Measurements from ENCODE around the gene JPH3.

Gene JPH3

DNA sequence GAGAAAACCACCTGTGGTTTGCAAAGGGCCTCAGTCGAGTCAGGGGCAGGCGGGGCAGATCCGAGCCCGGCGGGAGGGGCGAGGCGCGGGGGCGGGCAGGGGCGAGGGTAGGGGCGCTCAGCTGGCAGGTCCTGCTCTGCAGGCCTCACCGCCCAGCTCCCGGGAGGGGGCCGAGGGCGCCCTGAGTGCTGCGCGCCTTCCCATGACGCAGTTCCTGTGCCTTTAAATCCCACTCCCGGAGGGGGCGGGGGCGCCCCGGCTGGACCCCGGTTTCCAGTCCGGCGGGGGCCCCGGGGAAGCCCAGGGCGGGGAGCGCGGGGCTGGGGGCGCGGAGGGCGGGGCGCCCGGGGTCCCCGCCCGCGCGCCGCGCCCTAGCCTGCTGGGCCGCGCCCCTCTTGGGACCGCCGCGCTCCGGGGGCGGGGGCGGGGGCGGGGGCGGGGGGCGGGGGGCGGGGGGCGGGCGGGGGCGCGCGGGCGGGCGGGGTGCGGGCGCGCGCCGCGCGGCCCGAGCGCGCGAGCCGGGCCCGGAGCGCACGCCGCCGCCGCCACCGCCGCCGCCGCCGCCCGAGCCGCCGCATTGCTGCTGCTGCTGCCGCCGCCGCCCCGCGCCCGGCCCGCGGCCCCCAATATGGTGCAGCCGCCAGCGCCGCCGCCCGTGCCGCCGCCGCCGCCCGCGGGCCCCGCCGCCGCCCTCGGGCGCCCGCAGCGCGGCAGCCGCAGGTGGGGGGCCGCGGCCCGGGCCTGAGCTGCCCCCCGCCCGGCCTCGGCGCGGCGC is at the start of gene JPH3:
JPH3 (plus strand) TSS at position 508 of the 775 bp plus-strand sequence. CDS start 639 bp downstream, outside the sequence.
- no peak for DNase-seq (ENCODE audit: low read depth in 4 of 4, low spot score in 1 of 4)

DNA sequence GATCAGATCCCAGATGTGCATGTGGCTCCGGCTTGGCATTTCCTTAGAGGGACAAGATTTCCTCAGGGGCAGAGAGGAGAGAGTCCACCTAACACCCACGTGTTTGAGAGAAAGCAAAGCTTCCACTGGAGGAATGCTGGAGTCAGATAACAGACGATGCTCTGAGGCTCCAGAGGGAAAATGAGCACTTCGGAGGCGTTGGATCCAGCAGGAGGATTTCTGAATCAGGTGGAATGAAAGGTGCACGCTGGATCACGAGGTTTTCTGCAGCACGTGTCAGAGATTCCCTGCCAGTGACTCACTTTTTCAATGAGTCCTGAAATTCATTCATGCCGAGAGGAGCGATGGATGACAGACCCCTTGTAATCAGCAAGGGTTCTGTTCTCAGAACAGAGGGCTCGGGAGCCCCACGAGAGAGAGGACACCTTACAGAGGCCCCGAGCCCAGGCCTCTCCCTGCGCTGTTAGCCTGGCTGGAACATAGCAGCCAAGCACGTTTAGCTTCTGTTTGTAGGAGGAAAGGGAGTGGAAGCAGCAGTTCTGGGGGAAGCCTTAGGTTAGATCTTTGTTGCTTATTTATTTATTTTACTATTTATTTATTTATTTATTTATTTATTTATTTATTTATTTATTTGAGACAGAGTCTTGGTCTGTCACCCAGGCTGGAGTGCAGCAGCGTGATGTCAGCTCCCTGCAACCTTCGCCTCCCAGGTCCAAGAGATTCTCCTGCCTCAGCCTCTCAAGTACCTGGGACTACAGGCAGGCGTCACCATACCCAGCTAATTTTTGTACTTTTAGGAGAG is 49.3 kb upstream of the JPH3 start:
- no peak for DNase-seq (ENCODE audit: low read depth in 4 of 4, low spot score in 1 of 4)

DNA sequence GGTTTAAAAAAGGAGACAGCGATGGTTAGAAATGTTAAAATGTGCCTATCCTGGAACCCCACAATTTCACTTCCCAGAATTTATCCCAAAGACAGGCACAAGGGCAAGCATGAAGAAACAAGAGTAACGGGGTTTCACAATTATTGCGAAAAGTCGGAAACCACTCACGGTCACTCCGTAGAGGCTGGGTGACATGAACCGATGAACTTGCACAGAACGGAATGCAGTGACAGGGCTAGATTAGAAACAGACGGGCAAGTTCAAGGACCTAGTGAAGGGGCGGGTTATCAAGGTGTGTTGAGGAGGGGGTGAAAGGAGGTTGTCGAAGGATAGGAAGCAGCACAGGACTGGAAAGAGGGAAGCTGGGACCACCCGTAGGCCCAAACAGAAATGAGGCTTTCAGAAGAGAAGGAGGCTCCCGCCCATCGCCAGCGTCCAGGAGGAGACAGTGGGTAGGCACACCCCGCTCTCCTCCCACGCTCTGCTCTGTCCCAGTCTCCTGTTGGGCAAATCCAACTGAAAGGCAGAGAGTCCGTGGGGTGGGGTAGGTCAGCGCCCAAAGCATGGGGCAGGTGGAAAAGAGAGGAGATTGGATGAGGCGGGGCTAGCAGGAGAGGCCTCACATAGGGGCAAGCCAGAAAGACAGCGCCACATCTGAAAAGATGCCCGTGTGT is 47.4 kb upstream of the JPH3 start:
- no peak for DNase-seq (ENCODE audit: low read depth in 4 of 4, low spot score in 1 of 4)

DNA sequence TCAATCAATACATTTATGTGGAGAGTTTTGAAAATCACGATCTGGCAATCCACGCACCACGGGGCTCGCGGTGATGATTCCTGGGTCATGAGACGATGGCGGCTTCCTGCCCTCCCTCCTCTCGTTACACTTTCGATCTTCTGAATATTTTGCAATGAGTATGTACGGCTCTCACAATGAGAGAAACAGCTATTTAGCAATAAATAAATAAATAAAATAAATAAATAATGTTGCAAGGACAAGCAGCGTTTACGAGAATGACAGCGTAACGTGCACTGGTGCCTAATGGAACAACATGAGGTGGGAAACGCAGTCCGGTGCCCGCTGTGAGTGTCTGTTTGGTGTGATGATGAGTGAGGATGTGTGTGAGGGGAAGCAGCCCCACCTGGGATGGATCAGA is 46.7 kb upstream of the JPH3 start:
- DNase-seq (ENCODE audit: low read depth in 4 of 4, low spot score in 1 of 4): no peak

DNA sequence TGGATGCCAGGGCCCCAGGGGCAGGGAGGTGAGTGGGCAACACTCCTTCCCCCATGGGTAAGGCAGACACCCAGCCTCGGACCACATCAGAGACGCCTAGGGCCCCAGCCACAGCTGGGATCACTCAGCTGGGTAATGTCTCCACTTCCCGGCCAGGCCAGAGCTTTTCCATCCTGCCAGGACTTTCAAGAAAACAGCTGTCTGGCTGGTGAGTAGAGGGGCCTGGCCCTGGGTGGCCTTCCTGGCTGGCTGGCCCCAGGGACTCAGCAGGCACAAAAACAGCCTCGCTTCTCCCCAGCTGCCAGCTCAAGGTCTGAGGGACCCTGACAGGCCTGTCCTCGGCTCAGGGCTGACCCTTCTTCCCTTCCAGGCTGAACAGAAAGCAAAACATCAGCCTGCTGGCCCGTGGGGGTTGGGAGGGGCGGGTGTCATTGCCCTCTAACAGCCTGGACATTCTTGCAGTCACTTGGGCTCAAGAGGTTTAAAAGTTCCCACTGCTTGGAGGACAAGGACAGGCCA is 45.3 kb upstream of the JPH3 start:
- DNase-seq (ENCODE audit: low read depth in 4 of 4, low spot score in 1 of 4): no peak

DNA sequence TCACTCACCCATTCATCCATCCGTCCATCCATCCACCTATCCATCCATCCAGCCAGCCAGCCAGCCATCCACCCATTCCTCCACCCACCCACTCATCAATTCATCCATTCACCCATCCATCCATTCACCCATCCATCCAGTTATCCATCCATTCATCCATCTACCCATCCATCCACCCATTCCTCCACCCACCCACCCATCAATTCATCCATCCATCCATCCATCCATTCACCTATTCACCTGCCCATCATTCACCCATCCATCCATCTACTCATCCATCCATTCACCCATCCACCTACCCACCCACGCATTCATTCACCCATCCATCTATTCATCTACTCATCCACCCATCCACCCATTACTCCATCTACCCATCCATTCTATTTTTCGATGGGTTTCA is 43.6 kb upstream of the JPH3 start:
- DNase-seq (ENCODE audit: low read depth in 4 of 4, low spot score in 1 of 4): no peak

DNA sequence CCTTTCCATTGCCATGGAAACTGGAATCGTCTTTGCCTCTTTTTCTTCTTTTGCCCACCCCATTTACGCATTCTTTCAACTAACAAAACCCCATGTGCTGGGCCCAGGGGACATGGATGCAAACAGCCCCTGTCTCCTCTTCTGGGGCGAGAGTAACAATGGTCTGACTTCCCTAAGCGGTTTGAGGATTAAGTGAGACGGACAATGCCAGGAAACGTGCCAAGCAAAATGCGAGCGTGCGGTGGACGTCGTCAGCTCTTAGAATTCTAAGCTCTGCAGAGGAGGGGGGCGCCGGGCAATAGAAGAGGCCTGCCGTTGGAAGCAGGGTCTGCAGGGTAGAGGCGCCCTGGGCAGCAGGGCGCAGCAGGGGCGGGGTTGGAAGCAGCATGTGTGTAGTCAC is 42.4 kb upstream of the JPH3 start:
- DNase-seq (ENCODE audit: low read depth in 4 of 4, low spot score in 1 of 4): no peak

DNA sequence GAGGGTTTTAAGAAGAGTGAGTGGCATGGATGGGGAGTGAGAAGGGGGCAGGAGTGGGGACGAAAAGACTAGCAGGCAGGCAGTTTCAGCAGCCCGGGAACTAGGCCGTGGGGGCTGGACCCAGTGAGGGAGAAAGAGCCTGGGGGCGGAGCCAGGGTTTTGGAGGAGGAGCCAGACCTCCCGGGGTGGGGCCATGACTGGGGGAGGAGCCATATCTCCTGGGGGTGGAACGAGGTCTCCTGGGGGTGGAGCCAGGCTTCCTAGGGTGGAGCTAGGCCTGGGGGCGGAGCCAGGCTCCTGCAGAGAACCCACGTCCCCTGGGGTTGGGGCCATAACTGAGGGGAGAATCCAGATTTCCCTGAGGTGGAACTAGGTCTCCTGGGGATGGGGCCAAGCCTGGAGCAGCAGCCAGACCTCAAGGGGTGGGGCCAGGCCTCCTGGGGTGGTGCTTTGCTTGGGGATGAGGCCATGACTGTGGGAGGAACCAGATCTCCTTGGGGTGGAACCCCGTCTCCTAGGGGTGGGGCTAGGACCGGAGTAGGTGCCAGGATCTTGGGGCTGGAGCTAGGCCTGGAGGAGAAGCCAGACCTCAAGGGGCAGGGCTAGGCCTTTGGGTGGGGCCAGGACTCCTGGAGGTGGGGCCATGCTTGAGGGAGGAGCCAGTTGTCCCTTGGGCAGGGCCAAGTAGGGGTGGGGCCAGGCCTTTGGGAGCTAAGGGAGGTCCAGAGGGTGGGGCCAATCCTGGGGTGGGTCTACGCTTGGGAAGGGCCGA is 41.7 kb upstream of the JPH3 start:
- DNase-seq (ENCODE audit: low read depth in 4 of 4, low spot score in 1 of 4): peak in 1 of 4 experiments; percentile 11

DNA sequence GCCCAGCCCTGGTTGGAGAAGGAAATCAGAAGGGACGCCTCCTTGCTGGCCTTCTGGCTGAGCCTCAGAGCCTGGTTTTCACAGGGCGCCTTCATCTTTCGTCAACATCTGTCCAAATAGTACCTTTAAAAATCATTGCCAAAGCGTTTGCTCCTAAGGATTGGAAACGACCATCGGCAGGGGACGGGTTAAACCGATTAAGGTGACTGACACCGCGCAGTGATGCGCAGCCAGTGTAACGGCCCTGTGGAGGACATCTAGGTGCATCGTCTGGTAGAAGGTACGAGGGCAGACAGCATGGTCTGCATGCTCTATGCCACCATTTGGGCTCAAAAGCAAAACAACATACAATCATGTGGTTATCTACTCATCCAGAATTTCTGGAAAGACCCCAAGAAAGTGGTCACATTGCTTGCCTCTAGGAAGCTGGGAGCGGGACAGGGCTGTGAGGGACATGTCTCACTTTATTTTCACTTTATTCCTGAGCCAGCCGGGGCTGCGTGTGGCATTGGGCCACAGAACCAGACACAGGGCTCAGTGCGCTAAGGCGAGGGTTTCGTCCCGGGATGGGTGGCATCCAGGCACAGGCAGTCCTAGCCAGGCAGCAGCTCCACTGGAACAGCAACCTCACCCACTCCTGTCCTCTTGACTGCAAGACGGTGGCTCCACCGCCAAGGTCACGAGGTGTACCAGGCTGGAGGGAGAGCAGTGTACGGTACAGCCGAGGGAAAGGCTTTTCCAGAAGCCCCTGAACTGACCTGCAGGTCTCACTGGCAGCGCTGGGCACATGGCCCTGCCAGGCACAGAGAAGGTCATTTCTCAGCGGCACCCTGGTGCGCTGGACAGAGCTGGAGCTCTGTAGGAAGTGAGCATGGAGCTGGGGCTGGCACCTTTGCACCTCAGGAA is 40.9 kb upstream of the JPH3 start:
- no peak for DNase-seq (ENCODE audit: low read depth in 4 of 4, low spot score in 1 of 4)

DNA sequence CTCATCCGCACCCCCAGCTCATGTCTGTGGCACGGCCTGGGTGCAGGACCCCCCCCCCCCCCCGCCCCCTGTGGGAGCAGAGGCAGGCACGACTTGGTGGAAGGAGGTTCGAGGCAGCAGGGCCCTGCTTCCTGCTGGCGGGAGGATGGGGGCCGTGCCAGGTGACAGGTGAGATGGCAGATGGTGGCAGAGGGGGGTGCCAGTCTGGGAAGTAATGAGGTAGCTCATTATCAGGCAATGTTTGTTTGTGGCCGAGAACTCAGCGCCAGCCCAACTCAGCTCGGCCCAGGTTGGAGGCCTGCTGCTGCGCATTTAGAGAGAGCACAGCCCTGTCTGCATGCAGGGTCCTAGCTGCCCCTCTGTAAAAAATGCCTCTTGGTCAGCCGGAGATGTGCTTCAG is 40.1 kb upstream of the JPH3 start:
- DNase-seq (ENCODE audit: low read depth in 4 of 4, low spot score in 1 of 4): no peak

DNA sequence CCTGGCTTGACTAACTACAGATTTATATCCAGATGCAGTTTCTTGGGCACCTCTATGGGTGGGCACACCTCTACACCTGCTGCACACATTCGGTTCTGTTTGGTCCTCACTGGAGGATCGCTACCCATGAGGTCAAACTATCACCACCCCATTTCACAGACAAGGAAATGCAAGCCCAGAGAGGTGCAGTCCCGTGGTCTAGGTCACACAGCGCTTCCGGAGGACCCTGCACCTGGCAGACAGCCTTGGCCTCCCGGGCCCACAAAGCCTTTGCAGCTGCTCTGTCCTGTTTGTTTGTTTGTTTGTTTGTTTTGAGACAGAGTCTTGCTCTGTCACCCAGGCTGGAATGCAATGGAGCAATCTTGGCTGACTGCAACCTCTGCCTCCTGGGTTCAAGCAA is 39.3 kb upstream of the JPH3 start:
- no peak for DNase-seq (ENCODE audit: low read depth in 4 of 4, low spot score in 1 of 4)

DNA sequence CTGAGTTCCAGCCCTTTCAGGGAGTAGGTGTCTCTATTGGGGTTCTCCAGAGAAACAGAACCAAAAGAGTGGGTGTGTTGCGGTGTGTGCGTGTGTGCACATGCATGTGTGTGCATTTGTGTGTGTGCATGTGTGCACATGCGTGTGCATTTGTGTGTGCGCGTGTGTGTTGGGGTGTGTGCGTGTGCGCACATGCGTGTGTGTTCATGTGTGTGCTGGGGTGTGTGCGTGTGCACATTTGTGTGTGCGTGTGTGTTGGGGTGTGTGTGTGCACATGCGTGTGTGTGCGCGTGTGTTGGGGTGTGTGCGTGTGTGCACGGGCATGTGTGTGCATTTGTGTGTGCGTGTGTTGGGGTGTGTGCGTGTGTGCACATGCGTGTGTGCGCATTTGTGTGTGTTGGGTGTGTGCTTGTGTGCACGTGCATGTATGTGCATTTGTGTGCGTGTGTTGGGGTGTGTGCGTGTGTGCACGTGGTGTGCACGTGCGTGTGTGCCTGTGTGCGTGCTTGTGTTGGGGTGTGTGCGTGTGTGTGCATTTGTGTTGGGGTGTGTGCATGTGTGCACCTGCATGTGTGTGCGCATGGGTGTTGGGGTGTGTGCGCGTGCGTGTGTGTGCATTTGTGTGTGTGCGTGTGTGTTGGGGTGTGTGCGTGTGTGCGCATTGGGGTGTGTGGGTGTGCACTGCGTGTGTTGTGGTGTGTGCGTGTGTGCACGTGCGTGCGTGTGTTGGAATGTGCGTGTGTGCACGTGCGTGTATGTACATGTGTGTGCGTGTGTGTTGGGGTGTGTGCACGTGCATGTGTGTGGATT is 38.4 kb upstream of the JPH3 start:
- no peak for DNase-seq (ENCODE audit: low read depth in 4 of 4, low spot score in 1 of 4)

DNA sequence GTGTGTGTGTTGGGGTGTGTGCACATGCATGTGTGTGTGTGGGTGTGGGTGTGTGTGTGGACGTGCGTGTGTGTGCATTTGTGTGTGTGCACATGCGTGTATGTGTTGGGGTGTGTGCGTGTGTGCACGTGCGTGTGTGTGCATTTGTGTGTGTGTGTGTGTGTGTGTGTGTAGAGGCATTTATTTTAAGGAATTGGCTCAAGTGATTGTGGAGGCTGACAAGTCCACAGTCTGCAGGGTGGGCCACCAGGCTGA is 37.9 kb upstream of the JPH3 start:
- no peak for DNase-seq (ENCODE audit: low read depth in 4 of 4, low spot score in 1 of 4)

DNA sequence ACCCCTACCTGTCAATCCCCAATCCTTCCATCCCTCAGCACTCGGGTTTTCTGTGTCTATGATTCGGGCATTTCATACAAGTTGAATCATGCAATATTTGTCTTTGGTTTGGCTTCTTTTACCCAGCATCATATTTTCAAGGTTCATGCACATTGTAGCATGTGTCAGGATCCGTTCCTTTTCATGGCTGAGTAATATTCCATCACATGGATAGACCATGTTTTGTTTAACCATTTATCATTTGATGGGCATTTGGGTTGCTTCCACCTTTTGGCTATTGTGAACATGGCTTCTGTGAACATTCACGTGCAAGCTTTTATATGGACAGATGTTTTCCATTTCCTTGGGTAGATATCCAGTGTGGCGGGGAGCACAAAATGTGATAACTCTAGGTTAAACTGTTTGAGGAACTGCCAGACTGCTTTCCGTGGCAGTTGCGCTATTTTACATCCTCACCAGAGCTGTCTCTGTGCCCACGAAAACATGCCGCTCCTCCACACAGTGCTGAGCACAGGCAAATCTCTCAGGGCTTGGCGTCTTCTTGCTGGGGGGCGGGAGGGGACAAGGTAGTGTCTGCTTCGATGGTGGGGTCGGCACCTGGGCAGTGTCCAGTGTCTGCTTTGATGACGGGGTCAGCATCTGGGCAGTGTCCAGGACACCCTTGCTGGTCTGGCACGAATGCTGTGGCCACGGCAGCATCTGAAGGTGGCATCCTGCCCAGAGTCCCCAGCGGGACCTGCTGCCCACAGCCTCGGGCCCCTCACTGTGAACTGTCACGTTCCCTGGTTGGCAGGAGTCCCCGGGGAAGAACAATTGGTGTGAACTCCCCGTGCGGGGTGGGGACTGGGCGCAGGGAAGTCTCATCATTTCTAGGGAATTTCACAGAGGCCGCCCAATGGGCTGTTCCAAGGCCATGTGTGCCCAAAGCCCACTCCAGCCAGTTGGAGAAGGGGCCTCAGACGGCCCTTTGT is 32.4 kb upstream of the JPH3 start:
- no peak for DNase-seq (ENCODE audit: low read depth in 4 of 4, low spot score in 1 of 4)

DNA sequence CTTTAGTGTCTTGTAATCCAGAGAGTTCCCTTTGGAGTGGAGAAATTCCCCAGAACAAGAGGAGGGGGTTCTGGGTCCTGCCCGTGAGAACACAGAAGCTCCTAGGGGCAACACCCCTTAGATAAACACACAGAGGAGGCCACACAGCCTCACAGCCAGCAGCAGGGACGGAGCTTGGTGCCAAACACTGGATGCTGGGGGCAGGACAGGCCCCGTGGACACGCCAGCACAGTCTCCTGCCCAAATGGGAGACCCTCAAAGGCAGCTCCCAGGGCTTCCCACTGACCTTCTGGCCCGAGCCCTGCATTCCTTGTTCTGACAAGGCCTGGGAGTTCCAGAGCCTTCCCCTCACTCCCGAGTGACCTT is 31.8 kb upstream of the JPH3 start:
- DNase-seq (ENCODE audit: low read depth in 4 of 4, low spot score in 1 of 4): no peak

DNA sequence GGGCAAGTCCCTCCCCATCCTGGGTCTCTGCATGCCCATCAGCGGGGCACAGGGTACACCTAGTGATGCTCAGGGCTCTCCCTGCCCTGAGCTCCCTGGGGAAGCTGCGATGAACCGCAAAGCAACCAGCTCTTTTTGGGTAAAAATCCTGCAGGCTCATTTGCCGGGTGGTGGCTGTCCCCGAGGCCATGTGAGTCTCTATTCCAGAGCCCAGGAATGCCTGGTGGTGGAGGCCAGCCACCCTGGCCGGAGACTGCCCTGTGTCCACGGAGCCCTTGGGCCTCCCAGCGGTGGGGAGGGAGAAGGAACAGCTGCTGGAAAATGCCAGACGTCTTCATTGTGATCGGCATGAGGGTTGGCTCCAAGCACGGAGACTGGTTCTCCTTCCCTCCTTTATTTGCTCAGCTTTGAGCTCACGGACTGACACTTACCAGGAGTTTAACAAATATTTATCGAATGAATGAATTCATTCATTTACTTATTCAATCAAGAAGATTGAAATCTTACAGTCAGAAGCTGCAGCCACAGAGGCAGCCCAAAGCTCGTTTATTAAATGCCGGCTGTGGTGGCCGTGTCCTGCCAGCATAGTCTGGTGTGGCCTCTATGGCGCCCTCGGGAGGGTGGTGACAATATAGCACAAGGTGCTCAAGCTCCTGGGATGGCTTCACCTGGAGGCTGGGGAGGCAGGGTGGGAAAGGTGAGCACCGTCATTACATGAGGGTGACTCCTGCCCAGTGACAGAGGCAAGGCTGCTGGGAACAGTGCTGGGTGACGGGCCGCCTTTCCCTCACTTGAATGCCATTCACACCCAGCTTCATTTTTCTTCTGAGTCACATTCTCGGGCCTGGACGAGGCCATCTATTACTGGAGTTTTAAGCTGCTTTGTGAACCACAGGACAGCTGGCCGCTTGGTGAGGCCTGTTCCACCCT is 31.1 kb upstream of the JPH3 start:
- DNase-seq (ENCODE audit: low read depth in 4 of 4, low spot score in 1 of 4): no peak

DNA sequence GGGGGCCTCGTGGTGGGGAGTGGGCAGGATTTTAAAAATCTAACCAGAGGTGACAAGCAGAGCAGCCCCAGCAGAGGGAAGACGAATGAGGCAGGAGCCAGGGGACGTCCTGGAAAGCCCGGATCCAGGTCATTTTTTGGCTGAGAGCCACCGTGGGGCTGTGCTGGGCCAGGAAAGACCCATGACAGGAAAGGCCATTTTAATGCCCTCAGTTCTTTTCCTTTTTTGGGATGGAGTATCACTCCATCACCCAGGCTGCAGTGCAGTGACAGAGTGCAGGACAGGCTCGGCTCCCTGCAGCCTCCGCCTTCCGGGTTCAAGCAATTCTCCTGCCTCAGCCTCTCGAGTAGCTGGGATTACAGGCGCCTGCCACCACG is 30.5 kb upstream of the JPH3 start:
- no peak for DNase-seq (ENCODE audit: low read depth in 4 of 4, low spot score in 1 of 4)

Data from stimulated activated CD4-positive, alpha-beta T cell treated with anti-CD3 and anti-CD28 coated beads, Interleukin-1b, Interleukin-23, amount 100 ng/mL, for 24 hours (primary cell).